Type B pancreatic cell (in vitro differentiated cells): ENCODE data around the gene DGKZ. TPM values are rescaled to one million over a fixed set of nuclear protein-coding genes. Genes with fewer than 3 reads are reported as not detected.

ENCODE experiments used
- DNase-seq: peaks from one replicate; pipeline ENCODE4 v3.0.0; 2021; ENCODE audit warnings: mixed read lengths; ENCODE audit not compliant: unreplicated experiment; ENCODE audit errors: extremely low spot score
- H3K27ac Mint-ChIP-seq: 2 replicates; pipeline ENCODE4 v1.8.0; 2021; ENCODE audit warnings: mild to moderate bottlenecking, mixed read lengths
- H3K27me3 Mint-ChIP-seq: 2 replicates; pipeline ENCODE4 v1.8.0; 2021; ENCODE audit warnings: mixed read lengths
- H3K36me3 Mint-ChIP-seq: 2 replicates; pipeline ENCODE4 v1.8.0; 2021; ENCODE audit warnings: mixed read lengths
- H3K4me1 Mint-ChIP-seq: one replicate; pipeline ENCODE4 v1.8.0; 2021; ENCODE audit warnings: mixed read lengths; ENCODE audit not compliant: unreplicated experiment
- H3K4me3 Mint-ChIP-seq: 2 replicates; pipeline ENCODE4 v1.8.0; 2021; ENCODE audit warnings: mild to moderate bottlenecking, mixed read lengths
- H3K9me3 Mint-ChIP-seq: 2 replicates; pipeline ENCODE4 v1.8.0; 2021; ENCODE audit warnings: mixed read lengths
- long read RNA-seq: library from polyadenylated mRNA; unstranded; transcript quantifications from one replicate; pipeline ENCODE4 v2.0.0, GENCODE V29; 2020
- total RNA-seq: library from RNA; stranded (reverse); gene quantifications from 2 replicates; pipeline ENCODE4 v1.2.1, GENCODE V29; 2021; ENCODE audit warnings: low replicate concordance
- TF ChIP-seq, protein P1 (sequence below): fragments of 200-600 bp; sonication (generic); conservative IDR thresholded peaks from 2 replicates; pipeline ENCODE4 v1.5.0; 2021; ENCODE audit warnings: antibody characterized with exemption, mild to moderate bottlenecking

DGKZ gene, protein sequence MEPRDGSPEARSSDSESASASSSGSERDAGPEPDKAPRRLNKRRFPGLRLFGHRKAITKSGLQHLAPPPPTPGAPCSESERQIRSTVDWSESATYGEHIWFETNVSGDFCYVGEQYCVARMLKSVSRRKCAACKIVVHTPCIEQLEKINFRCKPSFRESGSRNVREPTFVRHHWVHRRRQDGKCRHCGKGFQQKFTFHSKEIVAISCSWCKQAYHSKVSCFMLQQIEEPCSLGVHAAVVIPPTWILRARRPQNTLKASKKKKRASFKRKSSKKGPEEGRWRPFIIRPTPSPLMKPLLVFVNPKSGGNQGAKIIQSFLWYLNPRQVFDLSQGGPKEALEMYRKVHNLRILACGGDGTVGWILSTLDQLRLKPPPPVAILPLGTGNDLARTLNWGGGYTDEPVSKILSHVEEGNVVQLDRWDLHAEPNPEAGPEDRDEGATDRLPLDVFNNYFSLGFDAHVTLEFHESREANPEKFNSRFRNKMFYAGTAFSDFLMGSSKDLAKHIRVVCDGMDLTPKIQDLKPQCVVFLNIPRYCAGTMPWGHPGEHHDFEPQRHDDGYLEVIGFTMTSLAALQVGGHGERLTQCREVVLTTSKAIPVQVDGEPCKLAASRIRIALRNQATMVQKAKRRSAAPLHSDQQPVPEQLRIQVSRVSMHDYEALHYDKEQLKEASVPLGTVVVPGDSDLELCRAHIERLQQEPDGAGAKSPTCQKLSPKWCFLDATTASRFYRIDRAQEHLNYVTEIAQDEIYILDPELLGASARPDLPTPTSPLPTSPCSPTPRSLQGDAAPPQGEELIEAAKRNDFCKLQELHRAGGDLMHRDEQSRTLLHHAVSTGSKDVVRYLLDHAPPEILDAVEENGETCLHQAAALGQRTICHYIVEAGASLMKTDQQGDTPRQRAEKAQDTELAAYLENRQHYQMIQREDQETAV
- total RNA-seq: 50.0 and 57.6 TPM in 2 replicates
- long read RNA-seq, partial matches to known transcripts: 1 of 1 reads
- long read RNA-seq, other reads (novel, unspliced or antisense): 0 of 1 reads

DNA sequence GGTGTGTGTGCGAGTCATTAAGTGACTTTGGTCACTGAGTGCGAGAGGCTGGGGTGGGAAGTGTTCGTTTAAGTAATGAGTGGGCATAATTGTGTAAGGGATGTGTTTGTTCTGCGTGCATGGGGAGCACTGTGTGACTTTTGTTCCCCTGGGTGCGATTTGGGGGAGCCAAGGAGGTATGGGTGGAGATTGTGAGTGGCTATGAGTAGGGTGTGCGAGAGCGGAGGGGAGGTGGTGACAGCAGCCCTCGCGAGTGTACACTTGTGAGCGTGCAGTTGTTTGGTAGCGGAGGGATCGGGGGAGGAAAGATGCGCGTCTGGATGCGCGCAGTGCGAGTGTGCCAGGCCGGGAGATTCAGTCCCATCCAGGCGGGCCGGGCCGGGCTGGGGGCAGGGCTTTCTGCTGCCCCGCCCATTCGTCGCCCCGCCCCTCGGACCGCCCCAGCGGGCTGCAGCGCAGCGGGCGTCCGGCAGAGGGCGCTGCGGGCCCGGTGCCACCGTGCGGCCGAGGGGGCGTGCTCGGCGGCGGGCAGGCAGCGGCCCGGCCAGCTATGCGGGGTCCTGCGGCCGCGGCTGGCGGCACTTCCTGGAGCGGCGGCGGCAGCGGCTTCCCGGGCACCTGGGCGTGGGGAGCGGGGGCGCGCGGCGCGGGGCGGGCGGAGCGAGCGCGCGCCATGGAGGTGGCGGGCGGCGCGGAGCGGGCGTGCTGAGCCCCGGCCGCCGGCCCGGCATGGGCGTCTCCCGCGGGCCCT lies at the start of gene DGKZ:
TSS of gene DGKZ (plus strand) at position 578 of the 751 bp plus-strand sequence. CDS start 197 bp downstream, outside the sequence.
- peaks cover 4% of the 10 kb centered on the region for H3K27me3 Mint-ChIP-seq
- peak; percentile 97 for DNase-seq
- peak within 1 kb of the TSS; percentile 71 for H3K27ac Mint-ChIP-seq
- TF ChIP-seq, protein P1, sequence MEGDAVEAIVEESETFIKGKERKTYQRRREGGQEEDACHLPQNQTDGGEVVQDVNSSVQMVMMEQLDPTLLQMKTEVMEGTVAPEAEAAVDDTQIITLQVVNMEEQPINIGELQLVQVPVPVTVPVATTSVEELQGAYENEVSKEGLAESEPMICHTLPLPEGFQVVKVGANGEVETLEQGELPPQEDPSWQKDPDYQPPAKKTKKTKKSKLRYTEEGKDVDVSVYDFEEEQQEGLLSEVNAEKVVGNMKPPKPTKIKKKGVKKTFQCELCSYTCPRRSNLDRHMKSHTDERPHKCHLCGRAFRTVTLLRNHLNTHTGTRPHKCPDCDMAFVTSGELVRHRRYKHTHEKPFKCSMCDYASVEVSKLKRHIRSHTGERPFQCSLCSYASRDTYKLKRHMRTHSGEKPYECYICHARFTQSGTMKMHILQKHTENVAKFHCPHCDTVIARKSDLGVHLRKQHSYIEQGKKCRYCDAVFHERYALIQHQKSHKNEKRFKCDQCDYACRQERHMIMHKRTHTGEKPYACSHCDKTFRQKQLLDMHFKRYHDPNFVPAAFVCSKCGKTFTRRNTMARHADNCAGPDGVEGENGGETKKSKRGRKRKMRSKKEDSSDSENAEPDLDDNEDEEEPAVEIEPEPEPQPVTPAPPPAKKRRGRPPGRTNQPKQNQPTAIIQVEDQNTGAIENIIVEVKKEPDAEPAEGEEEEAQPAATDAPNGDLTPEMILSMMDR: peak; percentile 89
- H3K9me3 Mint-ChIP-seq: no peaks in the 10 kb centered on the region
- peaks cover 38% of the 10 kb centered on the region for H3K4me1 Mint-ChIP-seq
- peak within 1 kb of the TSS; percentile 89 for H3K4me3 Mint-ChIP-seq
- no peaks in the 10 kb centered on the region for H3K36me3 Mint-ChIP-seq

DNA sequence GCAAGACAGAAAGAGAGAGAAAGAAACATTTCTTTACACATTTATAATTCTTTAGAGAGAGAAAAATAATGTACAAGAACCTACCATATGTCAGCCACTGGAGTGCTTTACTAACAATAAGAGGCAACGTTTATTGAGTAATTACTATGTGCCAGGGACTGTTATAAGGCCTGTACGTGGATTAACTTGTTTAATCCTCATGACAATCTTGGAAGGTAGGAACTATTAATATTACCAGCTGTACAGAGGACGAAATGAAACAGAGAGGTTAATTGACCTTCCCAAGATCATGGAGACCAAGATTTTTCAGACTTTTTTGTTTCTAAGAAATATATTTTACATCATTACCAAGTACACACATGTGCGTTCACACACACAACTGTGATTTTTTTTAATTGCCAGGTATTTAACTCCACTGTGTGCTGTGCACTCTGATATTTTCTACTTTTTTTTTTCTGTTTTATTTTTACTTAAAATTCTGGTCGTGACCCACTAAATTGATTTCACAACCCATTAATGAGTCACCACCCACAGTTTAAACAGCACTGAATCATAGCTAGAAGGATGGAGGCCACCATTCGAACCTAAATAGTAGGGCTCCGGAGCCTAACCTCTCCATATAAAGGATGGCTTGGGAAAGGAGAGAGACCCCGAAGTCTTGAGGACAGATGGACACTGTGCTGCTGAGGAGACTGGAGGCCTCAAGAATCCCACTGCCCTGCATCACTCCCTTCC lies 48.4 kb upstream of the DGKZ start:
- Mint-ChIP-seq H3K4me3 (no peak overlapping the region), H3K27me3 (peaks cover 3% of the 10 kb centered on the region), H3K9me3 (no peaks in the 10 kb centered on the region), H3K4me1 (peaks cover 11% of the 10 kb centered on the region), H3K36me3 (no peaks in the 10 kb centered on the region), H3K27ac (no peak overlapping the region)
- TF ChIP-seq, protein P1: no peak
- no peak for DNase-seq

DNA sequence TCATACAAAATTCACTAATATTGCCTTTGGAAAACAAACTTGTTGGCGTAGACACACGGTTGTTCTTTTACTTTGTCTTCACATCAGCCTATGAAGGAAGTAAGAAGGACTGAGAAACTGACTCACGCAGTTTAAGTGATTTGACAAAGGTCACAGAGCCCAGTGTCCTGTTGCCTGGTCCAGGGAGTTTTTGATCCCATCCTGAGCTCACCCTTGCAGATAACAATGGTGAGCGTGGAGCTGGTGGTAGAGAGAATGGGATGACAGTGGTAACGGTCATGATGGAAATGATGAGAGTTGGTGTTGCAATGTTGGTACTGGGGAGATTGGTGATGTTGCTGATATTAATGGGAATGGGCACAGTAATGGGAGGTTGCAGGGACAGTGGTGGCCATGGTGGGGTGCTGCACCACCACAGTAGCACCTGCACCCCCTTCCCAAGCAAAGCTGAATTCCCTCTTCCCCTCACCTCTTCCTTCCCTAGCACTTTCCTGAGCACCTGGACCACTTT lies 47.8 kb upstream of the DGKZ start:
- H3K4me3 Mint-ChIP-seq: no peak overlapping the region
- H3K27me3 Mint-ChIP-seq: peaks cover 3% of the 10 kb centered on the region
- no peak overlapping the region for H3K27ac Mint-ChIP-seq
- H3K36me3 Mint-ChIP-seq: no peaks in the 10 kb centered on the region
- H3K4me1 Mint-ChIP-seq: peaks cover 6% of the 10 kb centered on the region
- no peaks in the 10 kb centered on the region for H3K9me3 Mint-ChIP-seq
- TF ChIP-seq, protein P1: no peak
- no peak for DNase-seq

DNA sequence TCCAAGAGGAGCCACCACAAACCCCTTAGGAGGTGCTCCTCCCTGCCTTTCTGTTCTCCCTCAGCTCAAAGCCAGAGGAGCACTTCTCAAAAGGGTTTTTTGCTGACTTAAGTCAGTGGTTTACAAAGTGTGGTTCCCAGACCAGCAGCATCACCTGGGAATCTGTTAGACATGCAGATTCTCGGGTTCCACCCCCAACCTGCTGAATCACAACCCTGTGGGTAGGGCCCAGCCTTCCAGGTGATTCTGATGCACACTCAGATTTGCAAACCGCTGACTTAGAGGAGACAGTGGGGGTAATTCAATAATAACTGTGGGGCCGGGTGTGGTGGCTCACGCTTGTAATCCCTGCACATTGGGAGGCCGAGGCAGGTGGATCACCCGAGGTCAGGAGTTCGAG lies 47.0 kb upstream of the DGKZ start:
- Mint-ChIP-seq H3K4me1 (peaks cover 2% of the 10 kb centered on the region), H3K36me3 (no peaks in the 10 kb centered on the region), H3K27me3 (peaks cover 3% of the 10 kb centered on the region), H3K4me3 (no peak overlapping the region), H3K27ac (no peak overlapping the region), H3K9me3 (no peaks in the 10 kb centered on the region)
- TF ChIP-seq, protein P1: no peak
- no peak for DNase-seq
